ENCODE results near the gene CACNG6.

GRCh38 chr19:53988981-53989380 lies 2.5 kb upstream of the CACNG6 start:
- TF ChIP-seq CTCF (IDR thresholded peaks at IDR 0.05) (no peak), POLR2A (IDR thresholded peaks at IDR 0.05) (no peak)
